ENCODE measurements around the gene HPSE2. TPM values are rescaled to one million over a fixed set of nuclear protein-coding genes. Genes with fewer than 3 reads are reported as not detected.
A peak's percentile ranks its signal among the peaks of the same experiment; 100 is the strongest.

The HPSE2 gene
- total RNA-seq, 1 experiment from 2014 or later: 0.20 TPM

DNA sequence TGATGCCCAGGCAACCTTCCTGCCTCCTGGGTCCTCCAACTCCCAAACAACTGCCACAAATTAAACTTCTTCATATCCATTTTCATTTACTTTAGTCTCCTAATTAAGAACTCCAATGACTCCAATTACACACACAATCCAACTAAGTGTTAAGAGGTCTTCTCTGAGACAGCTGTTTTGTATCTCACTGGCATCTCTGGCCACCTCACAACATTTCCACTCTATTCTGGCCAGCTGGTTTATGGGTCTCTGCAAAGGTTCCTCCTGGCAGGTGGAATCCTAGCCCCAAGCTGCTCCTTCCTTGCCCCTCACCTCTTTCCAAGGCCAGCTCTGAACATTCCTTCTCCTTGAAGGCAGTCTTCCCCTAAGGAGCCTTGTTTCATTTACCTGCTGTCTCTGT, 665.8 kb downstream of the HPSE2 start:
- H4K5ac ChIP-seq (ENCODE audit: insufficient read length, low read depth, low read length): no peak overlapping the region
- no peaks in the 10 kb centered on the region for H3K36me3 Mint-ChIP-seq (ENCODE audit: insufficient read depth in 1 of 3, low read depth in 3 of 3)
- DNase-seq: no peak
- H3K4me1 Mint-ChIP-seq: peaks cover 0 to 4% of the 10 kb centered on the region in 2 experiments; a peak in 1 of 4 replicates
- no peak overlapping the region for H3K4me3 Mint-ChIP-seq
- H3K27me3 Mint-ChIP-seq (ENCODE audit: low read depth): no peaks in the 10 kb centered on the region
- H2BK5ac ChIP-seq (ENCODE audit: insufficient read length, low read length): no peak overlapping the region
- no peak overlapping the region for H2BK120ac ChIP-seq (ENCODE audit: low read depth, low read length, poor library complexity, severe bottlenecking)
- no peaks in the 10 kb centered on the region for H3K4me1 ChIP-seq (ENCODE audit: insufficient read depth, low read length)
- no peaks in the 10 kb centered on the region for H4K20me1 ChIP-seq (ENCODE audit: control insufficient read depth, insufficient read depth, insufficient read length)
- H3K4me2 ChIP-seq (ENCODE audit: insufficient read depth, insufficient read length, low read length): no peak overlapping the region
- peak overlapping the region in 1 of 3 experiments; percentile 19; a peak in 1 of 7 replicates for H3K27ac Mint-ChIP-seq
- no peaks in the 10 kb centered on the region for H3K27me3 ChIP-seq (ENCODE audit: insufficient read depth, low read length)
- H3K14ac ChIP-seq (ENCODE audit: insufficient read depth, low read length): no peak overlapping the region
- H3K23me2 ChIP-seq (ENCODE audit: insufficient read length, low read depth, low read length, poor library complexity, severe bottlenecking): no peaks in the 10 kb centered on the region
- H3K79me2 ChIP-seq (ENCODE audit: insufficient read depth, low read length): no peaks in the 10 kb centered on the region
- H3K56ac ChIP-seq (ENCODE audit: insufficient read length, low read depth, low read length): no peak overlapping the region
- H2AFZ ChIP-seq (ENCODE audit: low read length): no peak overlapping the region
- no peak overlapping the region for H3K27ac ChIP-seq (ENCODE audit: insufficient read length, low read depth, low read length)
- H2AK5ac ChIP-seq (ENCODE audit: insufficient read length, low read length): no peak overlapping the region
- H4K91ac ChIP-seq (ENCODE audit: insufficient read length, low read depth, low read length): no peak overlapping the region
- H3K79me1 ChIP-seq (ENCODE audit: insufficient read depth, low read depth, low read length, poor library complexity, severe bottlenecking): no peaks in the 10 kb centered on the region
- H3K18ac ChIP-seq (ENCODE audit: insufficient read length, low read depth, low read length): no peak overlapping the region
- no peak overlapping the region for H3K9ac ChIP-seq (ENCODE audit: extremely low read depth, insufficient read length, low read length)
- no peak overlapping the region for H3K23ac ChIP-seq (ENCODE audit: insufficient read length, low read depth, low read length)
- no peaks in the 10 kb centered on the region for H3K9me3 ChIP-seq (ENCODE audit: control insufficient read depth, low read depth, low read length)
- H2BK12ac ChIP-seq (ENCODE audit: insufficient read length, low read depth, low read length): no peak overlapping the region
- no peaks in the 10 kb centered on the region; a peak in 1 of 5 replicates for H3K9me3 Mint-ChIP-seq
- no peak for TF ChIP-seq CTCF (conservative IDR thresholded peaks at IDR 0.05)
- H2BK15ac ChIP-seq (ENCODE audit: low read depth, low read length): no peak overlapping the region
- H3K4ac ChIP-seq (ENCODE audit: low read depth, low read length): no peak overlapping the region
- no peak overlapping the region for H4K8ac ChIP-seq (replicated peaks; ENCODE audit: insufficient read length, low read depth, low read length)
- H2BK20ac ChIP-seq (ENCODE audit: low read depth, low read length, poor library complexity, severe bottlenecking): no peak overlapping the region
- no peak overlapping the region for H3T11ph ChIP-seq (ENCODE audit: low read length)
